ENCODE data around the gene TRPM3.

Gene TRPM3

DNA sequence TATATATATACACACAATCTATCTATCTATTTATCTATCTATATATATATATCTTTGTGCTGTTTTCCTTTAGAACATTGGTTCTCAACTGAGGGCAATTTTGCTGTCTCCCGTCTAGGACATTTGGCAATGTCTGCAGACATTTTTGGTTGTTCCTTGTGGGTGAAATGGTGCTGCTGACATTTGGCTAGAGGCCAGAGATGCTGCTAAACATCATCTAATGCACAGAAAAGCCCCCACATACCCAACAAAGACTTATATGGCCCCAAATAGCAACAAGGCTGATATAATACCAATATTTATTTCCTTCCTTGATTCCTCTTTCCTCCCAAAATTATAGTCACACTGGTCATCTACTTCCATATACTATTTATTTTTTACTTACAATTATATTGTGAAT lies 197.5 kb downstream of the TRPM3 start:
- DNase-seq (ENCODE audit: low spot score): no peak
- in situ Hi-C loops (cut with MboI; ENCODE audit: low pct_unique_long_range_greater_than_20kb, low sequenced_read_pairs, unreplicated experiment): no loop called here
- TF ChIP-seq, protein P1, sequence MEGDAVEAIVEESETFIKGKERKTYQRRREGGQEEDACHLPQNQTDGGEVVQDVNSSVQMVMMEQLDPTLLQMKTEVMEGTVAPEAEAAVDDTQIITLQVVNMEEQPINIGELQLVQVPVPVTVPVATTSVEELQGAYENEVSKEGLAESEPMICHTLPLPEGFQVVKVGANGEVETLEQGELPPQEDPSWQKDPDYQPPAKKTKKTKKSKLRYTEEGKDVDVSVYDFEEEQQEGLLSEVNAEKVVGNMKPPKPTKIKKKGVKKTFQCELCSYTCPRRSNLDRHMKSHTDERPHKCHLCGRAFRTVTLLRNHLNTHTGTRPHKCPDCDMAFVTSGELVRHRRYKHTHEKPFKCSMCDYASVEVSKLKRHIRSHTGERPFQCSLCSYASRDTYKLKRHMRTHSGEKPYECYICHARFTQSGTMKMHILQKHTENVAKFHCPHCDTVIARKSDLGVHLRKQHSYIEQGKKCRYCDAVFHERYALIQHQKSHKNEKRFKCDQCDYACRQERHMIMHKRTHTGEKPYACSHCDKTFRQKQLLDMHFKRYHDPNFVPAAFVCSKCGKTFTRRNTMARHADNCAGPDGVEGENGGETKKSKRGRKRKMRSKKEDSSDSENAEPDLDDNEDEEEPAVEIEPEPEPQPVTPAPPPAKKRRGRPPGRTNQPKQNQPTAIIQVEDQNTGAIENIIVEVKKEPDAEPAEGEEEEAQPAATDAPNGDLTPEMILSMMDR (IDR thresholded peaks at IDR 0.05; ENCODE audit: extremely low read depth, insufficient read depth, missing control alignments): no peak

DNA sequence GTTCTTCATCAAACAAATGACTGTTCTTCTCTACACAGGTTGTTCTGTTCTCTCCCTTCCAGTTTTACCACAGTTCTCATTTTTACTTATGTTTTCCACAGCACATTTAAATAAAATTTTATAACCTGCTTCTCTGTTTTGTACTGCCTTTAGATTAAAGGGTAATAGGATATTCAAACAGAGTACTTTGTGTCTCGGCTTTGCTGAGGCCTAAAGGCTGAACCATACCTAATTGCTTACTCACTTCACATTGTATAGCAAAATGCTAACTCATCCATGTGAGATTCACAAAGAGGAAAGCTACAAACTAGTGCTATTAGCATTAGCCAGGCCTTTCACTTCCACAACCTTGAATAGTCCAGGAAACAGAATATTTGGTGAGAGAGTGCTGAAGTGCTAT lies 200.3 kb downstream of the TRPM3 start:
- in situ Hi-C loops (cut with MboI; ENCODE audit: low pct_unique_long_range_greater_than_20kb, low sequenced_read_pairs, unreplicated experiment): no loop called here
- TF ChIP-seq, protein P1 (IDR thresholded peaks at IDR 0.05; ENCODE audit: extremely low read depth, insufficient read depth, missing control alignments): no peak
- no peak for DNase-seq (ENCODE audit: low spot score)

DNA sequence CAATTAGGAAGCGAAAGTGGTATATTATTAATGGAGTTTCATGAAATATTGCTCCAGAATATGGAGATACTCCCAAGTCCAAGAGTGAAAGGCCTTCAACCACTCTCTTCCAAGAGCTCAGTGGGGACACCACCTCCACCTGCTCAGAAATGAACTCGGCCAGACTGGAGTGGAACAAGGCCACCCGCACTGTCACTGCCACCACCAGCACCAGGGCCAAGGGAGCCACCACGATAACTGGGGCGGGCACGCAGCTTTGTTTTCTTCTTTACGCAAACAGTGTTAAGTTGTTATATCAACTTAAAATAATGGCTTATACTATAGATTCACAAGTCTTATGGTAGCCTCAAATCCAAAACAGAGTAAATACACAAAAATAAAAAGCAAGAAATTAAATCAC lies 204.1 kb downstream of the TRPM3 start:
- TF ChIP-seq, protein P1 (IDR thresholded peaks at IDR 0.05; ENCODE audit: extremely low read depth, insufficient read depth, missing control alignments): no peak
- DNase-seq (ENCODE audit: low spot score): no peak
- in situ Hi-C loops (cut with MboI; ENCODE audit: low pct_unique_long_range_greater_than_20kb, low sequenced_read_pairs, unreplicated experiment): no loop called here

DNA sequence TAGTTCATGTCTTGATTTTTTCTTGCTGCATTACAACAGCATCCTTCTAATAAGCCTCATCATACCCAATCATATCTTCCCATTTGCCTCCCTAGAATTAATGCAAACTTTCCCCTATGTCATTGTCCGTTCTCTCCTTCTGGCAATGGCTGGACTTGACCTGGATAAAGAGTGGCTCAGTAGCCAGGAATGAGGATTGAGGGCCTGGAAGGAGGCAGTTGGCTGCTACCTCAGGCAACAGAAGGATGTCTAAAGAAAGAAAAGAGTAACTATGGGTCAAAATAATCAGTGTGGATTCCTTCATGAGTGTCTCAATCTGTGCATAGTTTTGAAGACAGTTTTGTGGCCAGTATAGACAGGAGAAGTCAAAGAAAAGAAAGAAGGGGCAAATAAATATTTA lies 209.6 kb downstream of the TRPM3 start:
- in situ Hi-C loops (cut with MboI; ENCODE audit: low pct_unique_long_range_greater_than_20kb, low sequenced_read_pairs, unreplicated experiment): no loop called here
- TF ChIP-seq, protein P1 (IDR thresholded peaks at IDR 0.05; ENCODE audit: extremely low read depth, insufficient read depth, missing control alignments): no peak
- DNase-seq (ENCODE audit: low spot score): no peak

DNA sequence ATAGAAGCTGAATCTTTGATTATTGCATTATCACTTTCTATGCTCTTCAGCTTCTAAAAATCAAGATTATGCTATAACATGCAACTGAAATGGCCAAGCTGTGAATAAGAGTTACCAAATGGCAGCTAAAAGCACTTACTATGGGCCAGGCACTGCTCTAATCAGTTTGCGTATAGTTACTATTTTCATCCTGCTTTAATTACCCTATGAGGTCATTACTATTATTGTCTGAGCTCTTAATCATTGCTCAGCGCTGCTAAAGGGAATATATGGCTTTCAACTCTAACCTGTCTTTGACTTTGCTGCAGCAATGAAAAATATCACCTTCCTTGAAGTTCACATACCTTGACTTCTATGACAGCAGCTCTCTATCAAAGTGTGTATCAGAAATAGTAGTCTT lies 210.8 kb downstream of the TRPM3 start:
- TF ChIP-seq, protein P1 (IDR thresholded peaks at IDR 0.05; ENCODE audit: extremely low read depth, insufficient read depth, missing control alignments): no peak
- in situ Hi-C loops (cut with MboI; ENCODE audit: low pct_unique_long_range_greater_than_20kb, low sequenced_read_pairs, unreplicated experiment): no loop called here
- DNase-seq (ENCODE audit: low spot score): no peak

DNA sequence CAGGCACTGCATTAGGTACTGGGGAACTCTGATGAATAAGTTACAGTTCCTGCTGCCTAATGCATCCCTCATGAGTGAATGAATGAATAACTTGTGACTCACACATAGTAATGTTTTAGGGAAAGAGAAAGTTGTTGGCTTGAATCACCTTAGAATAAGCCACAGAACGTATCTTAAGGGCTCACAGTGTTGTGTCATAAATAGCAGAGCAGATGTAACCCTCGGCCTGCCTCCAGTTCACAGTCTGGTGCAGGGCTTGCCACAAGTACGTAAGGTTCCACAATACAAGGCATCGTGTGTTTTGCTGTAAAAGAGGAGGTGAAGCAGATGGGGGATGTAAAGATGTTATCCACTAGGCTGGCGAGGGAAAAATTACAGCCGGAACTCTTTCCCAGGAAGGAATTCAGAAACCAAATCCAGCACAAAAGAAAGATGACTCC lies 218.7 kb downstream of the TRPM3 start:
- DNase-seq (ENCODE audit: low spot score): no peak
- in situ Hi-C loops (cut with MboI; ENCODE audit: low pct_unique_long_range_greater_than_20kb, low sequenced_read_pairs, unreplicated experiment): no loop called here
- TF ChIP-seq, protein P1 (IDR thresholded peaks at IDR 0.05; ENCODE audit: extremely low read depth, insufficient read depth, missing control alignments): no peak

DNA sequence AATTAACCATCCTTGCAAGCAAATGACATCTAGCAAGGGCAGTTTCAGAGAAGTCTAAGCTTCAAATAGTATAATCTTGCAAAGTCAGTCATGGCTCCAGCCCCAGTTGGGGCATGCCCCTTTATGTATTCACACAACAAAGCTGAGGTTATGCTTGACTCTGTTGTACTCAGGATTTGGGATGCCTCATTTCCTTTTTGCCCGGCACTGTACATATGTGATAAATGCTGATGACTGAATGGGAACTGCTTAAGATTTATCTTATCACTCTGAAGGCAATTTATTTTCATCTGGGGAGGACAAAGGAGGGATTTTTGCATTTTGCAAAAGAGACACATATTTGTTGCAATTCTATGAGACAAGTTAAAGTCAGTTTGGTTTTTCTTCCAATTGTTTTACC lies 219.2 kb downstream of the TRPM3 start:
- TF ChIP-seq, protein P1 (IDR thresholded peaks at IDR 0.05; ENCODE audit: extremely low read depth, insufficient read depth, missing control alignments): no peak
- no peak for DNase-seq (ENCODE audit: low spot score)
- in situ Hi-C loops (cut with MboI; ENCODE audit: low pct_unique_long_range_greater_than_20kb, low sequenced_read_pairs, unreplicated experiment): no loop called here
